Adipose tissue (tissue), 3 donors: ENCODE measurements around the gene RASL11A. TPM values are rescaled to one million over a fixed set of nuclear protein-coding genes. Genes with fewer than 3 reads are reported as not detected.
"Not testable (repeated sequence)": the region's sequence is repeated elsewhere in the genome, so short reads cannot be mapped to it uniquely, and the experiment has no call there.

Experiments used
- H3K27ac ChIP-seq: one replicate; pipeline ENCODE4 v1.5.1; 2013; ENCODE audit warnings: low read depth, low read length
- WGBS, 3 donors: extraction: QIAGEN DNeasy Blood & Tissue Kit; methylation state at CpG; one replicate each; pipeline ENCODE4 v1.1.7; 2013; 5-methylcytosine and 5-hydroxymethylcytosine counted together
- polyA plus RNA-seq, 3 donors: library from polyadenylated mRNA; stranded (reverse); fragments of 200-250 nt; gene quantifications; one replicate each; pipeline ENCODE4 v1.2.3, GENCODE V29; 2013
- donor health status: healthy with polysubstance abuse.
- donor health status: Bipolar disorder and iron deficiency.
- donor health status: healthy.

Gene RASL11A, protein sequence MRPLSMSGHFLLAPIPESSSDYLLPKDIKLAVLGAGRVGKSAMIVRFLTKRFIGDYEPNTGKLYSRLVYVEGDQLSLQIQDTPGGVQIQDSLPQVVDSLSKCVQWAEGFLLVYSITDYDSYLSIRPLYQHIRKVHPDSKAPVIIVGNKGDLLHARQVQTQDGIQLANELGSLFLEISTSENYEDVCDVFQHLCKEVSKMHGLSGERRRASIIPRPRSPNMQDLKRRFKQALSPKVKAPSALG
- 10 to 100 TPM in 2 of 3 donors, 1 to 10 TPM in 1; 4.8 to 40.2 (median 24.8) TPM for polyA plus RNA-seq

GRCh38 chr13:27270594-27271520 lies at the start of gene RASL11A:
Gene RASL11A, plus strand, starts transcription at chr13:27270830. Its CDS starts 115 bp downstream, at chr13:27270945.
- 0 to 1% (median 1%) methylated on average over 91 to 99 of the region's 99 CpGs for WGBS, 3 donors
- no peak within 1 kb of the TSS for H3K27ac ChIP-seq

GRCh38 chr13:27222100-27222499 lies 48.5 kb upstream of the RASL11A start:
- 70 to 76% (median 72%) methylated on average over 2 of the region's 2 CpGs for WGBS, 3 donors
- H3K27ac ChIP-seq = not testable (repeated sequence)

DNA sequence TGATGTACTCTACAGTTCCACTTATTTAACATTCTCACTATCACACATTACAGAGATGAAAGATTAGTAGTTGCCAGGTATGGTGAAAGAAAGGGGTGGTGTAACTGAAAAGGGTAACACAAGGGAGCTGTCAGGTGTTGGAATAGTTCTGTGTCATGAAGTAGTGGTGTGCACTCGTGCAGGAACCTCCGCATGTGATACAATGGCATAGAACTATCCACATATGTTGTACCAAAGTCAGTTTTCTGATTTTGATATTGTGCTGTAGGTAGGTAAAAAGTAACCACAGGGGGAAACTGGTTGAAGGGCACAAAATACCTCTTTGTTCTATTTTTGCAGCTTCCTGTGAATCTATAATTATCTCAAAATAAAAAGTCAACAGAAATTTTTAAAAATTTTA lies 43.6 kb upstream of the RASL11A start:
- H3K27ac ChIP-seq = no peak overlapping the region
- WGBS, 3 donors = 75 to 86% (median 75%) methylated on average over 2 of the region's 2 CpGs

GRCh38 chr13:27228131-27228530 lies 42.5 kb upstream of the RASL11A start:
- no peak overlapping the region for H3K27ac ChIP-seq

DNA sequence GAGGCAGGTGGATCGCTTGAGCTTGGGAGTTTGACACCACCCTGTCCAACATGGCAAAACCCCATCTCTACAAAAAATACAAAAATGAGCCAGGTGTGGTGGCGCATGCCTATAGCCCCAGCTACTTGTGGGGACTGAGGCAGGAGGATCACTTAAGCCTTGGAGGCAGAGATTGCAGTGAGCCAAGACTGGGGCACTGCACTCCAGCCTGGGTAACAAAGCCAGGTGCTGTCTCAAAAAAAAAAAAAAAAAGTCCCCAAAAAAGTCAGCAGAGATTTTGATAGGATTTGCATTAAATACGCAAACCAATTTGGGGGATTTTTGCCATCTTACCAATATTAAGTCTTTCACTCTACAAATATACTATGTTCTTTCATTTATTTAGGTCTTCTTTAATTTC lies 41.0 kb upstream of the RASL11A start:
- H3K27ac ChIP-seq = no peak overlapping the region
- 94 to 98% (median 96%) methylated on average over 3 of the region's 3 CpGs for WGBS, 3 donors

GRCh38 chr13:27233964-27234363 lies 36.7 kb upstream of the RASL11A start:
- WGBS, 3 donors = 86 to 88% (median 88%) methylated on average over 5 of the region's 5 CpGs
- no peak overlapping the region for H3K27ac ChIP-seq

GRCh38 chr13:27236478-27236877 lies 34.2 kb upstream of the RASL11A start:
- no peak overlapping the region for H3K27ac ChIP-seq
- WGBS, 3 donors = 41 to 74% (median 56%) methylated on average over 2 of the region's 2 CpGs

GRCh38 chr13:27242702-27243101 lies 27.9 kb upstream of the RASL11A start:
- WGBS, 3 donors = 89 to 94% (median 92%) methylated on average over 5 of the region's 5 CpGs
- H3K27ac ChIP-seq = no peak overlapping the region

DNA sequence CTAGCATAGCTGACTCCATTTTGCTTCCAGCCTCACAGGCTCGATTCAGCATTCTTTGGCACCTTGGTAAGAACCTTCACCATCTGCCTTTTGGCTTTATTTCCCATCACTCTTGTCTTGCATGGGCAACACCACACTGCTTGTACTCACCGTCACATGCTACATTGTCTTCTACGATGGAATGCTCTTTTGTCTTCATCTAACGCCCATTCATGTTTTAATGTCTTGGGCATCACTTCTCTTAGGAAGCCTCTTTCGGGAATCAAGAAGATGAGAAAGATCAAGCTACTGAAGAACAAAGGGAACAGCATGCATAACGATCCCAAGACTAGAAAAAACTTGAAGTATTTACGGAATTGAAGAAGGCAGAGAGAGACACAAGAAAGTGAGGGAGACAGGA lies 25.0 kb upstream of the RASL11A start:
- WGBS, 3 donors = 87 to 90% (median 90%) methylated on average over 7 of the region's 7 CpGs
- no peak overlapping the region for H3K27ac ChIP-seq

DNA sequence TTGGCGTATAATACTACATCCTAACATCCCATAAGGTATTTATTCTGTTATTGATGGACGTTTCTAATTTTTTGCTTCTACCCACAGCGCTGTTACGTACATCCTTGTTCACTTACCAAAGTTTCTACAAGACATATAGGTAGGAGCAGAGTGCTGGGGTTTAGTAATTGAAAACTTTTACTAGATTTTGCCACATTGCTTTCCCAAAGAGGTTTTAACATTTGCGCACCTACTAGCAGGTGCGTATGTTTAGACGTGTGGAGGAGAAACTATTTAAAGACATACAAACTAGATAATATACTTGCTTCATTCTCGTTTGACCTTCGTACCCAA lies 19.8 kb upstream of the RASL11A start:
- 0 to 1% (median 1%) methylated on average over 9 of the region's 9 CpGs for WGBS, 3 donors
- H3K27ac ChIP-seq = no peak overlapping the region

DNA sequence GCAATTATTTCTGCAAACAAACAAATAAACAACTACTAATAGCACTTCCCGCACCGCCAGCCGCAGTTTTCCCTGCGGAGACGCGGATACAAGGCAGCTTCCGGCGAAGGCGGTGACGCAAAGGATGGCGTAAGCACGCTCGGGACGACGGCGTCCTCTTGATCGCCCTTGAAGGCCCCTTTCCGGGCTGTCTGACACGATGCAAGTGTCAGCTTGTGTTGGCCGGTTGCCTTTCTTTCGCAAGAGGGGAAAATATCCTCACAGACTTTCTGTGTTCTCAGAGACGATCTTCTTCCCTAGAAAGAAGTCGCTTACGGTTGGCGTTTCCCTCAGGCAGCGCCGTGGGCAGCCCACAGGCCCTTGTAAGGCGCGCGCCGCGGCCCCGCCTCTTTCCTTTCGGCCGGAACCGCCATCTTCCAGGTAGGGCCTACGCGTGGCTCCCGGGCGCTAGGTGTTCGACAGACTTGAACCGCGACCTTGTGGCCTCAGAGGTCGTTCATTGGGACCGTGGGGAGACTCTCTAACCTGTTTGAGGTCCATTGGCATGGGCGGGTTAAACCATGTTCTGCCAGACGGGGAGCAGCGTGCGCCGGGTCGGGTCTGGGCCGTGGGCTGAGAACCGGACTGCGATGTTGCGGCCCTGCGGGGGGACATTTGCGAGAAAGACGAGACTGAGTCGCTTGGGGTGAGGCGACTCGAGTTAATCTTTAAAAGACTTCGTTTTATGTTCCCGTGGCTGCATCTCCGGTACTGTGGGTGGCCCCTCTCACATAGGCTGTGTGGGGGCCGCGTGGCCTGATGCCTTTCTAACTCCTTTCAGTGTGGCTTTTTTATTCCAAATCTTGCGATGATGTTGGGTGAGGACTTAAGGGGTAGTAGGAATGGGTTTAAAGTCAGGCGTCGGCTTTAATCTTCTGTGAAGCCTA lies 19.2 kb upstream of the RASL11A start, which contains the start of gene RPL21:
TSS of gene RPL21 (plus strand) at position 393 of the 926 bp plus-strand sequence. CDS start 2,219 bp downstream, outside the sequence.
- WGBS, 3 donors = 0 to 1% (median 0%) methylated on average over 69 of the region's 69 CpGs
- H3K27ac ChIP-seq = peak within 1 kb of the TSS; percentile 62

GRCh38 chr13:27252467-27252866 lies 18.2 kb upstream of the RASL11A start:
- no peak overlapping the region for H3K27ac ChIP-seq

DNA sequence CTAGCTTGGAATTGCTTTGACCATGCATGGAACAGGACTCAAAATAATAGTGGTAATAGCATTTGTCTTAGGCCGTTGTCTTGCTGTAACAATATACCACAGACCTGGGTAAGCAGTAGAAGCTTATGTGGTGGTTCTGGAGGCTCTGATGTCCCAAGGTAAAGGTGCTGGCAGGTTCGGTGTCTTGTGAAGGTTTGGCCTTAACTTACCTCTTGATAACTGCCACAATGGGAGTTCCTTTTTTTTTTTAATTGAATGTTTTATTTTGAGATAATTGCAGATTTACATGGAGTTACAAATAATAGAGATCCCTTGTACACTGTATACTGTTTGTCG lies 13.4 kb upstream of the RASL11A start:
- no peak overlapping the region for H3K27ac ChIP-seq
- whole genome bisulfite sequencing, 3 donors = 88 to 93% (median 89%) methylated on average over 3 of the region's 3 CpGs

DNA sequence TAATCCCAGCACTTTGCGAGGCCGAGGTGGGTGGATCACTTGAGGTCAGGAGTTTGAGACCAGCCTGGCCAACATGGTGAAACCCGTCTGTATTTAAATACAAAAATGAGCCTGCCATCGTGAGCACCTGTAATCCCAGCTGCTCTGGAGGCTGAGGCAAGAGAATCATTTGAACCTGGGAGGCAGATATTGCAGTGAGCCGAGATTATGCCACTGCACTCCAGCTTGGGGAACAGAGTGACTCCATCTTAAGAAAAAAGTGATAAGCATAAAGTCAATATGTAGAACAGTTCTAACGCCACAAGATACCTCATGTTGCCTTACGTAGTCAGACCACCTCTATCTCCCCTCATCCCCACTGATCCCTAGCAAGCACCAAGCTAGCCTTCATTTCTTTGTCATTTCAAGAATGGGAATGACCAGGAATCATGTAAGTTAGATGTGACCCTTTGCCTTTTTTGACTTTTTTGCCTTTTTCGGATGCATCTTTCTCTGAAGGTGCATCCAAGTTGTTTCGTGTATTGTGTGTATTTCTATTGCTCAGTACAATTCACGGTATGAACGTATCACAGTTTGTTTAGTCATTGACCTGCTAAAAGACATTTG lies 12.9 kb upstream of the RASL11A start:
- WGBS, 3 donors = 85 to 87% (median 86%) methylated on average over 11 of the region's 11 CpGs
- no peak overlapping the region for H3K27ac ChIP-seq

GRCh38 chr13:27258637-27259386 lies 11.8 kb upstream of the RASL11A start:
- WGBS, 3 donors = 85 to 97% (median 96%) methylated on average over 5 of the region's 5 CpGs

DNA sequence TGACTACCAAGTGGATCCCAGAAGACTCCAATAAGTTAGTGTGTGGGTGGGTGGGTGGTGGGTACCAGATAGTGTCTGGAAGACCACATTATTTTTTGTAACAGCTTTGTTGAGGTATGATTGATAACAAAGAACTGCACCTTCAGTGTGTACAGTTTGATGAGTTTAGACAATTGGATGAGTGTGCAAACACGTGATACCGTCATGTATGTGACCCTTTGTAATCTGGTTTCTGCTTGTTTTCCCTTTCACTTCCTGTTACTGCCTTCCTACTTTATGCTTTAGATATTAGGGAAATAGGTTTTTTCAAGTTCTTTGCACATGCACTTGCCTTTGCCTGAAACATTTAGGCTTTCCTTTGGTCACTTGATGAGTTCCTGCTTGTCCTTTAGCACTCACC lies 10.8 kb upstream of the RASL11A start:
- H3K27ac ChIP-seq = no peak overlapping the region
- WGBS, 3 donors = 31 to 48% (median 42%) methylated on average over 2 of the region's 2 CpGs

More at GRCh38 chr13:27258637-27259386, 11.8 kb upstream of the RASL11A start:
- H3K27ac ChIP-seq = no peak overlapping the region

GRCh38 chr13:27261396-27261795 lies 9.2 kb upstream of the RASL11A start:
- H3K27ac ChIP-seq = no peak overlapping the region
- WGBS, 3 donors = 81 to 88% (median 86%) methylated on average over 5 of the region's 5 CpGs

- no peak overlapping the region for H3K27ac ChIP-seq
- WGBS, 3 donors = 41 to 81% (median 70%) methylated on average over 2 of the region's 2 CpGs
These were observed 7.2 kb upstream of the RASL11A start for GRCh38 chr13:27263438-27263837.
